Common myeloid progenitor, CD34-positive (primary cell): ENCODE results near the gene WFDC1.

Source experiments
- CTCF ChIA-PET: fragments of 350-600 bp; sonication (Branson Sonifier 250); formaldehyde crosslinking; loops from one replicate; lab custom pipeline; 2021; ENCODE audit warnings: antibody characterized with exemption; lab: Charles Lee
- POLR2A ChIA-PET: fragments of 350-600 bp; sonication (Branson Sonifier 250); formaldehyde crosslinking; loops from one replicate; lab custom pipeline; 2021; ENCODE audit warnings: antibody characterized with exemption; lab: Charles Lee
- DNase-seq, 3 donors: peaks; one replicate each; pipeline versions ENCODE4 v3.0.0 to v3.0.0-alpha.2; 2013
- H3K27ac ChIP-seq, 2 experiments: 1 replicate in 1 of 2; 2 replicates in 1 of 2; pipeline ENCODE4 v1.7.0; 2013; ENCODE audit warnings: inconsistent platforms in 2 of 2, low read length in 2 of 2, mild to moderate bottlenecking in 2 of 2, low read depth in 1 of 2, moderate library complexity in 1 of 2; ENCODE audit not compliant: severe bottlenecking in 2 of 2, insufficient read depth in 1 of 2, poor library complexity in 1 of 2
- H3K27me3 ChIP-seq, 5 experiments: replicated peaks in 2 of 5; 1 replicate in 3 of 5; 2 replicates in 2 of 5; pipeline versions ENCODE4 v1.6.1 to v1.7.0; 2013; ENCODE audit warnings: low read length in 4 of 5, mild to moderate bottlenecking in 2 of 5, moderate library complexity in 2 of 5, inconsistent platforms in 1 of 5; ENCODE audit not compliant: insufficient read depth in 5 of 5, control insufficient read depth in 4 of 5
- H3K36me3 ChIP-seq, 4 experiments: 1 replicate in 2 of 4; 2 replicates in 2 of 4; pipeline versions ENCODE4 v1.6.1 to v1.7.0; 2013; ENCODE audit warnings: low read length in 3 of 4, control low read depth in 1 of 4, mild to moderate bottlenecking in 1 of 4; ENCODE audit not compliant: control insufficient read depth in 4 of 4, insufficient read depth in 4 of 4
- H3K4me1 ChIP-seq, 4 experiments: 1 replicate in 3 of 4; 2 replicates in 1 of 4; pipeline versions ENCODE4 v1.6.1 to v1.7.1; 2013; ENCODE audit warnings: low read length in 3 of 4, mild to moderate bottlenecking in 3 of 4, control low read depth in 1 of 4, inconsistent platforms in 1 of 4, moderate library complexity in 1 of 4; ENCODE audit not compliant: control insufficient read depth in 4 of 4, insufficient read depth in 4 of 4; ENCODE audit errors: control extremely low read depth in 1 of 4
- H3K4me3 ChIP-seq, 7 experiments: 1 replicate in 4 of 7; 2 replicates in 3 of 7; pipeline versions ENCODE4 v1.5.1 to v1.7.0; 2013; ENCODE audit warnings: mild to moderate bottlenecking in 7 of 7, low read length in 6 of 7, moderate library complexity in 6 of 7, inconsistent platforms in 2 of 7, low read depth in 2 of 7, control low read depth in 1 of 7; ENCODE audit not compliant: insufficient read depth in 4 of 7, control insufficient read depth in 1 of 7; ENCODE audit errors: extremely low read depth in 1 of 7
- H3K9me3 ChIP-seq, 5 experiments: 1 replicate in 4 of 5; 2 replicates in 1 of 5; pipeline versions ENCODE4 v1.6.1 to v1.7.1; 2013; ENCODE audit warnings: low read length in 4 of 5, mild to moderate bottlenecking in 2 of 5, inconsistent platforms in 1 of 5, low read depth in 1 of 5, moderate library complexity in 1 of 5; ENCODE audit not compliant: control insufficient read depth in 4 of 5, insufficient read depth in 2 of 5; ENCODE audit errors: control extremely low read depth in 1 of 5
- WGBS: methylation state at CpG from one replicate; pipeline ENCODE4 v1.1.5; 2013; ENCODE audit not compliant: insufficient coverage; 5-methylcytosine and 5-hydroxymethylcytosine counted together

The WFDC1 gene

GRCh38 chr16:84262031-84262430 lies 32.6 kb upstream of the WFDC1 start:
- no peak overlapping the region for H3K4me3 ChIP-seq
- H3K4me1 ChIP-seq: no peaks in the 10 kb centered on the region
- H3K9me3 ChIP-seq: peaks cover 0 to 3% (median 2%) of the 10 kb centered on the region in 5 experiments
- DNase-seq: no peak
- 93% methylated on average over 3 of the region's 4 CpGs for WGBS
- H3K36me3 ChIP-seq: no peaks in the 10 kb centered on the region
- ChIA-PET CTCF (no interaction called here), POLR2A (no interaction called here)
- H3K27me3 ChIP-seq: peaks cover 0 to 15% (median 4%) of the 10 kb centered on the region in 5 experiments
- H3K27ac ChIP-seq: no peak overlapping the region

DNA sequence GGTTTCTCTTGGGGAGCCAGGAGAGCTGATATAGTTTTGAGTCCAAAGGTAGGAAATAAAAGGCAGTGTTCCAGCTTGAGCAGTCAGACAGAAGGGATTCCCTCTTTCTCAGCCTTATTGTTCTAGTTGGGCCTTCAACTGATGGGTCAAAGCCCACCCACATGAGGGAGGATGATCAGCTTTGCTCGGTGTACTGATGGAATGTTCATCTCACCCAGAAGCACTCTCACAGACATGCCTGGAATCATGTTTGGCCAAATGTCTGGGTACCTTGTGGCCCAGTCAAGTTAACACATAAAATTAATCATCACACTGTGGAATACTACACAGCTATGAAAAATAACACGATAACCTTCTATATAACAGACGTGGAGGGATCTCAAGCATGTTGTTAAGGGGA lies 31.7 kb upstream of the WFDC1 start:
- H3K4me1 ChIP-seq: no peaks in the 10 kb centered on the region
- ChIA-PET CTCF (interaction anchor here (1.1 kb wide), 1 partner anchor 14 kb away, joined by 5 read pairs; no protein-coding TSS in a partner anchor), POLR2A (no interaction called here)
- WGBS: 100% methylated on average over 2 of the region's 3 CpGs
- H3K27me3 ChIP-seq: peaks cover 0 to 13% (median 6%) of the 10 kb centered on the region in 5 experiments
- peaks cover 0 to 3% (median 2%) of the 10 kb centered on the region in 5 experiments for H3K9me3 ChIP-seq
- no peak for DNase-seq
- H3K27ac ChIP-seq: no peak overlapping the region
- H3K36me3 ChIP-seq: no peaks in the 10 kb centered on the region
- H3K4me3 ChIP-seq: no peak overlapping the region

- ChIA-PET CTCF (interaction anchor here (2.8 kb wide), 1 partner anchor 10 kb away, joined by 13 read pairs; no protein-coding TSS in a partner anchor), POLR2A (no interaction called here)
- Histone ChIP-seq H3K36me3 (no peaks in the 10 kb centered on the region), H3K9me3 (no peaks in the 10 kb centered on the region), H3K27me3 (peaks cover 0 to 10% (median 5%) of the 10 kb centered on the region in 5 experiments), H3K4me3 (no peak overlapping the region), H3K27ac (no peak overlapping the region), H3K4me1 (no peaks in the 10 kb centered on the region)
- DNase-seq: peak; percentile 31 to 71 (median 57)
- WGBS: 69% methylated on average over 4 of the region's 4 CpGs
Measured at GRCh38 chr16:84266451-84266850, 28.2 kb upstream of the WFDC1 start.

DNA sequence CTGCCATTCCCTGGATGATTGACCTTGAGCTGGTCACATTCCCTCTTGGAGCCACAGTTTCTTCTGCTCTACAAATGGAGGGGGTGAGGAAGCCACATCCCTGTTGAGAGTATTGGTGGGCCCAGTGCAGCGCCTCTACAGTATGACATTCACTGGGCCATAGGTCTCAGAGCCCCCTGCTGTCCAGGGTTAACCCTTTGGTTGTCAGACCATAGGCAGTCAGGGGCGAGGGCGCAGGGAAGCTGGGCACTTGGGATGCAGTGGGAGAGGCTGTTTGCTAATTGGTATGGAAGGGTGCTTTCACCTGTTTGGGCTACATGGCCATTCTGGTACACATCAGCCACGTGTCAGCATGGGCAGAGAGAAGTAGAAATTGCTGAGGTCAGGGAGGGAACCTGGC lies 27.3 kb upstream of the WFDC1 start:
- Histone ChIP-seq H3K4me1 (no peaks in the 10 kb centered on the region), H3K36me3 (no peaks in the 10 kb centered on the region), H3K27ac (no peak overlapping the region), H3K4me3 (no peak overlapping the region), H3K27me3 (peaks cover 0 to 12% (median 6%) of the 10 kb centered on the region in 5 experiments), H3K9me3 (no peaks in the 10 kb centered on the region)
- POLR2A ChIA-PET: no interaction called here
- 96% methylated on average over 4 of the region's 4 CpGs for WGBS
- CTCF ChIA-PET: interaction anchor here (2.8 kb wide), 1 partner anchor 9 kb away, joined by 13 read pairs; no protein-coding TSS in a partner anchor
- DNase-seq: no peak

DNA sequence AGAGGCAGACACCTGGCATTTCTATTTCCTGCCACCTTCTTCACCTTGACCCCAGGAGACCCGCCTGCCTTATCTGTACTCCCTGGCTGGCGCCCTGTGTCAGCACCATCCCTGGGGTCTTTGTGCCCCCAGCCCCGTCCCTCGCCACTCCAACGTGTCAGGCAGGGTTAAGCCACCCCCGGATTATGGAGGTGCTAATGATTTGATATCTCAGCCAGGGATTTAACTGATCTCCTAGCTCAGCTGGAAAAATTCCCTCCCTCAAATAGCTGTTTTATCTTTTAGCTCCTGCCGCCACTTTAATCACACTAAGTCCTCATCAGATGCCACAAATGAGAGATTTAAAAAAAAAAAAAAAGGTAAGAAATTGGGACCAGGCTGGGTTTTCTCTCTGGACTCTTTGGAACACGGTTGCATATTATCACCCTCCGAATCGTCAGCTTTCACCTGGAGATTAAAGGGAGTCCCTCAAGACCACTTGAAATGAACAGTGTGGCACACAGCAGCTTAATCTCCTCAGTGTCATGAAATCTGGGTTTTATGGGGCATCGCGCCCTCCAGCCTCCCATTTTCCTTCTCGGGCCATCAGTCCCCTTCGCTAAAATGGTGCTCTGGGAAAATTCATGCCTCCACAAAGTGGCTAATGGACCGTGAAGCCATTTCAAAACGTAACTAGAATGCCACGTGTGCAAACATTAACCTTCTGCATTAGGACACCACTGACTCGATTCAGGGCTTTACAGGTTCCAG lies 26.2 kb upstream of the WFDC1 start:
- Histone ChIP-seq H3K4me1 (no peaks in the 10 kb centered on the region), H3K9me3 (no peaks in the 10 kb centered on the region), H3K36me3 (no peaks in the 10 kb centered on the region), H3K27me3 (peaks cover 0 to 12% (median 6%) of the 10 kb centered on the region in 5 experiments), H3K27ac (no peak overlapping the region), H3K4me3 (no peak overlapping the region)
- WGBS: 72% methylated on average over 9 of the region's 18 CpGs
- POLR2A ChIA-PET: no interaction called here
- CTCF ChIA-PET: no interaction called here
- no peak for DNase-seq

DNA sequence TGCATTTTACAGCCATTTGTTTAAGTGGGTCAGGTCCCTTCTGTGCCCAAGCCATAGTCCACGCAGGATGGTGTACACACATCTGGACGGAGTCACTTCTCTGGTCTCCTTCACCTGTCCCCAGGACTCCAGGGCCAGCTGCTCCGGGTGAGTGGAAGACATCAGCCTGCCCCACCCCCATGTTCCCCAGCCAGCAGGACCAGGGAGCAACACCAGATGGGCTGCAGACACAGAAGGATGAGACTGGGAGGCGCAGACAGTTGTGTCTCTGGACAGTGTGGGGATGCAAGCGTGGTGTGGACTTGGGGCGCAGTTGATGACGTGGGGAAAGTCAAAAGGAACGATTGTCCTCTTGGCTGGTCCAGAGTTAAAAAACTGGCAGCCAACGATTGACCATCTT lies 24.6 kb upstream of the WFDC1 start:
- Histone ChIP-seq H3K4me3 (no peak overlapping the region), H3K36me3 (no peaks in the 10 kb centered on the region), H3K27me3 (peaks cover 0 to 12% (median 10%) of the 10 kb centered on the region in 5 experiments), H3K4me1 (no peaks in the 10 kb centered on the region), H3K9me3 (no peaks in the 10 kb centered on the region), H3K27ac (no peak overlapping the region)
- DNase-seq: no peak
- ChIA-PET POLR2A (no interaction called here), CTCF (interaction anchor here (9.0 kb wide), 1 partner anchor 36 kb away, joined by 78 read pairs; no protein-coding TSS in a partner anchor)
- 93% methylated on average over 9 of the region's 9 CpGs for WGBS

DNA sequence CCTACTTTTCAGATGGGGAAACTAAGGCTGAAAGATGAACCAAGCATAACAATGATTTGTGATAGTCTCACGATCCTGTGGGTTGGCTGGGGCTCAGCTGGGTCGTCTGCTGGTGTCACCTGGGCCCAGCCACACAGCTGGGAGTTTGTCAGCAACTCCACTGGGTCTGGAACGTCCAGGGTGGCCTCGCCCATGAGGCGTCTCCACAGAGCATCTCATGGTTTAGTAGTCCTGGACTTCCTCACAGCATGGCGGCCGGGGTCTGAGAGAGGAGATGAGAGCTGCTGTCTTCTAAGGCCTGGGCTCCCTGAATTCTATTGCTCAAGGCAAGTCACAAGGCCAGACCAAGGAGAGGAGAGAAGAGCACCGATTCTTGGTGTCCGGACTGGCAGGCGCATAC lies 24.1 kb upstream of the WFDC1 start:
- ChIA-PET POLR2A (no interaction called here), CTCF (interaction anchor here (0.6 to 9.0 kb wide), 2 partner anchors 36 to 701 kb away, joined by 3 to 78 read pairs; no protein-coding TSS in a partner anchor)
- Histone ChIP-seq H3K36me3 (no peaks in the 10 kb centered on the region), H3K4me1 (no peaks in the 10 kb centered on the region), H3K9me3 (no peaks in the 10 kb centered on the region), H3K27ac (no peak overlapping the region), H3K27me3 (peaks cover 0 to 12% (median 10%) of the 10 kb centered on the region in 5 experiments), H3K4me3 (no peak overlapping the region)
- DNase-seq: no peak
- WGBS: 78% methylated on average over 5 of the region's 10 CpGs
